GM13977 (cell line): Measurements from ENCODE around the gene LRRC28.

Experiments
- DNase-seq: peaks from one replicate; pipeline ENCODE4 v3.0.0; 2012; ENCODE audit warnings: low spot score
- CTCF ChIP-seq: IDR thresholded peaks from 2 replicates; pipeline ENCODE4 v1.5.1; 2012; ENCODE audit warnings: mild to moderate bottlenecking, control low read depth; ENCODE audit not compliant: insufficient read depth; ENCODE audit errors: extremely low read depth, missing control alignments
- in situ Hi-C: fragments of 300-500 bp; cut with MboI; formaldehyde crosslinking; loops from one replicate; pipeline ENCODE4 v1.12.0; 2022; ENCODE audit warnings: low sequenced_read_pairs, low pct_unique_long_range_greater_than_20kb, mixed read lengths, inconsistent platforms; ENCODE audit not compliant: unreplicated experiment

The LRRC28 gene

GRCh38 chr15:99368743-99369142 lies 117.5 kb downstream of the LRRC28 start:
- no peak for TF ChIP-seq CTCF
- in situ Hi-C loops = no loop called here
- no peak for DNase-seq

- DNase-seq = no peak
- in situ Hi-C loops = no loop called here
- no peak for TF ChIP-seq CTCF
Measured at GRCh38 chr15:99369196-99369595, 117.9 kb downstream of the LRRC28 start.

- in situ Hi-C loops = no loop called here
- peak; percentile 44 for DNase-seq
- peak; percentile 45 for TF ChIP-seq CTCF
Measured at GRCh38 chr15:99371180-99372103, 120.2 kb downstream of the LRRC28 start.

GRCh38 chr15:99385005-99385669 lies 133.9 kb downstream of the LRRC28 start:
- DNase-seq = no peak
- in situ Hi-C loops = no loop called here
- TF ChIP-seq CTCF = no peak

GRCh38 chr15:99385865-99386264 lies 134.6 kb downstream of the LRRC28 start:
- no peak for DNase-seq
- TF ChIP-seq CTCF = no peak
- in situ Hi-C loops = no loop called here

GRCh38 chr15:99386391-99386790 lies 135.1 kb downstream of the LRRC28 start:
- TF ChIP-seq CTCF = no peak

More at GRCh38 chr15:99386391-99386790, 135.1 kb downstream of the LRRC28 start:
- in situ Hi-C loops = no loop called here
- no peak for DNase-seq
